Caco-2 (cell line): Measurements from ENCODE around the gene TMEM187. TPM values are rescaled to one million over a fixed set of nuclear protein-coding genes. Genes with fewer than 3 reads are reported as not detected.

Experiments used
- BruUV-seq: library from RNA; stranded (reverse); fragments of 400-500 nt; replicated peaks from 2 replicates; lab custom pipeline; 2021; lab: Mats Ljungman, UMichigan
- CTCF ChIA-PET: fragments of 300-600 bp; sonication (Branson Sonifier 250); formaldehyde crosslinking; loops from one replicate; lab custom pipeline; 2022; ENCODE audit warnings: antibody characterized with exemption; lab: Charles Lee
- POLR2A ChIA-PET: fragments of 300-600 bp; sonication (Branson Sonifier 250); formaldehyde crosslinking; loops from one replicate; lab custom pipeline; 2022; ENCODE audit warnings: antibody characterized with exemption; lab: Charles Lee
- DNase-seq, 2 experiments: peaks; one replicate each; pipeline versions ENCODE4 v3.0.0 to v3.0.0-alpha.2; 2020 to 2022
- H3K27me3 ChIP-seq: replicated peaks from 2 replicates; pipeline ENCODE4 v1.6.0; 2011; ENCODE audit warnings: low read length; ENCODE audit not compliant: control insufficient read depth, insufficient read depth
- H3K36me3 ChIP-seq: 2 replicates; pipeline ENCODE4 v1.5.1; 2011; ENCODE audit warnings: low read length; ENCODE audit not compliant: control insufficient read depth, insufficient read depth
- H3K4me1 ChIP-seq: fragments of 250-450 bp; sonication (Bioruptor Pico); 2 replicates; pipeline ENCODE4 v1.5.1; 2020; ENCODE audit warnings: mild to moderate bottlenecking
- H3K4me3 ChIP-seq: 2 replicates; pipeline ENCODE4 v1.5.1; 2011; ENCODE audit warnings: low read depth, mild to moderate bottlenecking, control low read depth, low read length
- H3K9me3 ChIP-seq: fragments of 250-450 bp; sonication (Bioruptor Pico); 2 replicates; pipeline ENCODE4 v1.5.1; 2020; ENCODE audit warnings: mild to moderate bottlenecking, moderate library complexity
- H3K27ac Mint-ChIP-seq: one replicate; pipeline ENCODE4 v1.8.0; 2022; ENCODE audit warnings: mixed read lengths; ENCODE audit not compliant: unreplicated experiment
- H3K27me3 Mint-ChIP-seq: one replicate; pipeline ENCODE4 v1.8.0; 2022; ENCODE audit warnings: mixed read lengths; ENCODE audit not compliant: insufficient read depth, unreplicated experiment
- H3K36me3 Mint-ChIP-seq: one replicate; pipeline ENCODE4 v1.8.0; 2022; ENCODE audit warnings: mild to moderate bottlenecking, mixed read lengths; ENCODE audit not compliant: insufficient read depth, unreplicated experiment
- H3K4me1 Mint-ChIP-seq: one replicate; pipeline ENCODE4 v1.8.0; 2022; ENCODE audit warnings: low read depth, mixed read lengths; ENCODE audit not compliant: unreplicated experiment
- H3K4me3 Mint-ChIP-seq: one replicate; pipeline ENCODE4 v1.8.0; 2022; ENCODE audit warnings: mild to moderate bottlenecking, moderate library complexity, mixed read lengths; ENCODE audit not compliant: unreplicated experiment
- H3K9me3 Mint-ChIP-seq: one replicate; pipeline ENCODE4 v1.8.0; 2022; ENCODE audit warnings: mixed read lengths; ENCODE audit not compliant: unreplicated experiment
- CTCF ChIP-seq, 2 experiments: fragments of 200-600 bp in 1 of 2; IDR thresholded peaks; 1 replicate in 1 of 2; 2 replicates in 1 of 2; pipeline versions ENCODE4 v1.5.1 to v1.8.0; 2011 to 2022; ENCODE audit warnings: antibody characterized with exemption in 1 of 2, control low read depth in 1 of 2, inconsistent platforms in 1 of 2, low read depth in 1 of 2, low read length in 1 of 2, mild to moderate bottlenecking in 1 of 2, moderate library complexity in 1 of 2; ENCODE audit not compliant: insufficient read depth in 1 of 2, severe bottlenecking in 1 of 2, unreplicated experiment in 1 of 2
- intact Hi-C: fragments of 100-400 bp; cut with micrococcal nuclease; formaldehyde crosslinking; loops from one replicate; pipeline ENCODE4 v1.10.0; 2022; ENCODE audit not compliant: unreplicated experiment
- total RNA-seq: library from RNA; stranded (reverse); gene quantifications from 2 replicates; pipeline ENCODE4 v1.2.3, GENCODE V29; 2022

Gene TMEM187
- total RNA-seq, 1 experiment from 2014 or later = 4.9 TPM

GRCh38 chrX:154017766-154018517 is 45.4 kb downstream of the TMEM187 start:
- Histone ChIP-seq H3K4me1 (no peaks in the 10 kb centered on the region), H3K4me3 (peak overlapping the region; percentile 63), H3K9me3 (no peaks in the 10 kb centered on the region), H3K27me3 (no peaks in the 10 kb centered on the region), H3K36me3 (no peaks in the 10 kb centered on the region)
- H3K36me3 Mint-ChIP-seq = peaks cover 31% of the 10 kb centered on the region
- ChIA-PET POLR2A (no interaction called here), CTCF (interaction anchor here (0.6 kb wide), 1 partner anchor 357 kb away, joined by 3 read pairs; no protein-coding TSS in a partner anchor)
- no peaks in the 10 kb centered on the region for H3K9me3 Mint-ChIP-seq
- intact Hi-C loops = no loop called here
- no peaks in the 10 kb centered on the region for H3K27me3 Mint-ChIP-seq
- DNase-seq = no peak
- H3K4me1 Mint-ChIP-seq = no peaks in the 10 kb centered on the region
- peak overlapping the region; percentile 79 for H3K4me3 Mint-ChIP-seq
- BruUV-seq = no TSS peak
- H3K27ac Mint-ChIP-seq = peak overlapping the region; percentile 81
- no peak for TF ChIP-seq CTCF (IDR thresholded peaks at IDR 0.05; ENCODE audit: insufficient read depth in 1 of 2, low read depth in 1 of 2, low read length in 1 of 2, severe bottlenecking in 1 of 2, unreplicated experiment in 1 of 2)

- Mint-ChIP-seq H3K9me3 (no peaks in the 10 kb centered on the region), H3K4me1 (no peaks in the 10 kb centered on the region), H3K36me3 (peaks cover 29% of the 10 kb centered on the region)
These were observed 46.0 kb downstream of the TMEM187 start for GRCh38 chrX:154018518-154019060.

More at GRCh38 chrX:154018518-154019060, 46.0 kb downstream of the TMEM187 start:
- Histone ChIP-seq H3K27me3 (no peaks in the 10 kb centered on the region), H3K4me1 (no peaks in the 10 kb centered on the region), H3K4me3 (peak overlapping the region; percentile 63), H3K9me3 (no peaks in the 10 kb centered on the region), H3K36me3 (no peaks in the 10 kb centered on the region)
- TF ChIP-seq CTCF (IDR thresholded peaks at IDR 0.05; ENCODE audit: insufficient read depth in 1 of 2, low read depth in 1 of 2, low read length in 1 of 2, severe bottlenecking in 1 of 2, unreplicated experiment in 1 of 2) = no peak
- intact Hi-C loops = no loop called here
- Mint-ChIP-seq H3K27me3 (no peaks in the 10 kb centered on the region), H3K27ac (peak overlapping the region; percentile 81), H3K4me3 (peak overlapping the region; percentile 79)
- TSS peak; percentile 37 for BruUV-seq
- DNase-seq = no peak
- CTCF ChIA-PET = no interaction called here
- POLR2A ChIA-PET = no interaction called here
